Astrocyte of the cerebellum (primary cell): ENCODE results near the gene C16orf74.

Experiments used
- DNase-seq: peaks from one replicate; pipeline ENCODE4 v3.0.0-alpha.2; 2011; ENCODE audit warnings: low read depth
- H3K4me3 ChIP-seq: 2 replicates; pipeline ENCODE4 v1.5.1; 2011; ENCODE audit warnings: mild to moderate bottlenecking, low read depth, low read length, moderate library complexity
- CTCF ChIP-seq: IDR thresholded peaks from 2 replicates; pipeline ENCODE4 v1.5.1; 2012; ENCODE audit warnings: low read length, low read depth, moderate library complexity, mild to moderate bottlenecking; ENCODE audit errors: missing control alignments
- in situ Hi-C: cut with HindIII; loops from 2 replicates; pipeline ENCODE4 v1.10.0; 2017; ENCODE audit warnings: low sequenced_read_pairs

Gene C16orf74

GRCh38 chr16:85783441-85783840 is 32.5 kb upstream of the C16orf74 start:
- TF ChIP-seq CTCF: no peak
- DNase-seq: no peak
- in situ Hi-C loops: no loop called here

GRCh38 chr16:85782451-85782850 is 31.6 kb upstream of the C16orf74 start:
- H3K4me3 ChIP-seq: no peak overlapping the region
- no peak for DNase-seq
- TF ChIP-seq CTCF: no peak
- in situ Hi-C loops: no loop called here

More at GRCh38 chr16:85783441-85783840, 32.5 kb upstream of the C16orf74 start:
- no peak overlapping the region for H3K4me3 ChIP-seq

GRCh38 chr16:85781695-85782370 is 30.9 kb upstream of the C16orf74 start:
- peak; percentile 57 for DNase-seq
- in situ Hi-C loops: no loop called here
- H3K4me3 ChIP-seq: no peak overlapping the region
- no peak for TF ChIP-seq CTCF

- DNase-seq: no peak
- in situ Hi-C loops: no loop called here
Measured at GRCh38 chr16:85781156-85781555, 30.3 kb upstream of the C16orf74 start.

GRCh38 chr16:85780281-85780680 is 29.4 kb upstream of the C16orf74 start:
- in situ Hi-C loops: no loop called here
- DNase-seq: no peak
- H3K4me3 ChIP-seq: no peak overlapping the region
- TF ChIP-seq CTCF: no peak

More at GRCh38 chr16:85781156-85781555, 30.3 kb upstream of the C16orf74 start:
- H3K4me3 ChIP-seq: no peak overlapping the region
- TF ChIP-seq CTCF: no peak

- no peak for TF ChIP-seq CTCF
- H3K4me3 ChIP-seq: no peak overlapping the region
- DNase-seq: no peak
- in situ Hi-C loops: no loop called here
Measured at GRCh38 chr16:85778873-85779272, 28.0 kb upstream of the C16orf74 start.
